ENCODE measurements around the gene MSANTD1.
"Not testable (repeated sequence)": the region's sequence is repeated elsewhere in the genome, so short reads cannot be mapped to it uniquely, and the experiment has no call there.

Gene MSANTD1

DNA sequence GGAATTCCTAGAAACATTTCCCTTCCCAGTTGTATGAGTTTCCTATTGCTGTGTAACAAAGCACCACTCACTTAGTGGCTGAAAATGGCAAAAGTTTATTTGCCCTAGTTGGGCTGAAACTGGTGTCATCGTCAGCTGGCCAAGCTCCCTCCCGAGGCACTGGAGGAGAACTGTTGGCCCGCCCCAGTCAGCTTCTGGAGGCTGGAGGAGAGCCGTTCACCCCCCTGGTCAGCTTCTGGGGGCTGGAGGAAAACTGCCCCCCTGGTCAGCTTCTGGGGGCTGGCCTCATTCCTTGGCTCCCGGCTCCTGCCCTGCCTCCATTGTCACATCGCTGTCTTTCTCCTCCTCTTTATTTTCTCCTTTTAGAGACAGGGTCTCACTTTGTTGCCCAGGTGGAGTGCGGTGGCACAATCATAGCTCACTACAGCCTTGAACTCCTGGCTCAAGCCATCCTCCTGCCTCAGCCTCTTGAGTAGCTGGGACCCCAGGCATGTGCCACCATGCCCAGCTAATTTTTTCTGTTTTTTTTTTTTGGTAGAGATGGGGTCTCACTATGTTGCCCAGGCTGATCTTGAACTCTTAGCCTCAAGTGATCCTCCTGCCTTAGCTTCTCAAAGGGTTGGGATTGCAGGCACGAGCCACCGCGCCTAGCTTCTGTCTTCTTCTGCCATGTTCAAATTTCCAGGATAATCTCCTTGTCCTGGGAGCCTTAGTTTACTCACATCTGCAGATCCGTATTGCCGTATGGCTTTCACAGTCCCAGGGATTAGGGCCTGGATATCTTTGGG lies 47.1 kb downstream of the MSANTD1 start:
- no peak overlapping the region for H3K4me3 ChIP-seq (replicated peaks in 1 of 2; ENCODE audit: low read depth in 2 of 2, low read length in 2 of 2)
- TF ChIP-seq, protein P1, sequence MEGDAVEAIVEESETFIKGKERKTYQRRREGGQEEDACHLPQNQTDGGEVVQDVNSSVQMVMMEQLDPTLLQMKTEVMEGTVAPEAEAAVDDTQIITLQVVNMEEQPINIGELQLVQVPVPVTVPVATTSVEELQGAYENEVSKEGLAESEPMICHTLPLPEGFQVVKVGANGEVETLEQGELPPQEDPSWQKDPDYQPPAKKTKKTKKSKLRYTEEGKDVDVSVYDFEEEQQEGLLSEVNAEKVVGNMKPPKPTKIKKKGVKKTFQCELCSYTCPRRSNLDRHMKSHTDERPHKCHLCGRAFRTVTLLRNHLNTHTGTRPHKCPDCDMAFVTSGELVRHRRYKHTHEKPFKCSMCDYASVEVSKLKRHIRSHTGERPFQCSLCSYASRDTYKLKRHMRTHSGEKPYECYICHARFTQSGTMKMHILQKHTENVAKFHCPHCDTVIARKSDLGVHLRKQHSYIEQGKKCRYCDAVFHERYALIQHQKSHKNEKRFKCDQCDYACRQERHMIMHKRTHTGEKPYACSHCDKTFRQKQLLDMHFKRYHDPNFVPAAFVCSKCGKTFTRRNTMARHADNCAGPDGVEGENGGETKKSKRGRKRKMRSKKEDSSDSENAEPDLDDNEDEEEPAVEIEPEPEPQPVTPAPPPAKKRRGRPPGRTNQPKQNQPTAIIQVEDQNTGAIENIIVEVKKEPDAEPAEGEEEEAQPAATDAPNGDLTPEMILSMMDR (IDR thresholded peaks at IDR 0.05; ENCODE audit: low read depth, low read length): no peak
- no peak for DNase-seq (ENCODE audit: low read depth in 2 of 2)

DNA sequence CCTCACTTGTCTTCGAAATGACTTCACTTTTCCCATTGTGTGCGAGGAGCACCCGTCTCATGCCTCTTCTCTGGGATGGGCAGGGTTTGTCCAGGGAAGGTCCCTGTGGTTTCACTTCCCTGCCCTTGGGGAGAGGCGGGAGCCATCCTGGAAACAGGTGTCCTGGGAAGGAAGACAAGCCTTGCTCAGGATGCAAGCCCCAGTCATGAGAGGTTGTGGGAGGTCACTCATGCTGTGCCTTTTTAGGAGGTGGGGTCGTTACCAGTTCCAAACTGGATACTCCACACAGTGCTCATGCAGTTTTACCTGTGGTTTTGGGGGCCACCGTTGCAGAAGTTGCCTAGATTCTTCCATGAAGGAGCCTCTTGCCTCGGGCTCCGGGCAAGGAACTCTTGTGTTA lies 47.7 kb downstream of the MSANTD1 start:
- no peak overlapping the region for H3K4me3 ChIP-seq (replicated peaks in 1 of 2; ENCODE audit: low read depth in 2 of 2, low read length in 2 of 2)
- DNase-seq (ENCODE audit: low read depth in 2 of 2): no peak
- TF ChIP-seq, protein P1 (IDR thresholded peaks at IDR 0.05; ENCODE audit: low read depth, low read length): no peak

GRCh38 chr4:3297066-3297859 lies 48.3 kb downstream of the MSANTD1 start:
- DNase-seq (ENCODE audit: low read depth in 2 of 2): no peak
- no peak overlapping the region for H3K4me3 ChIP-seq (replicated peaks in 1 of 2; ENCODE audit: low read depth in 2 of 2, low read length in 2 of 2)
- TF ChIP-seq, protein P1 (IDR thresholded peaks at IDR 0.05; ENCODE audit: low read depth, low read length): no peak

GRCh38 chr4:3299122-3299975 lies 50.4 kb downstream of the MSANTD1 start:
- TF ChIP-seq, protein P1 (IDR thresholded peaks at IDR 0.05; ENCODE audit: low read depth, low read length): no peak
- H3K4me3 ChIP-seq (replicated peaks in 1 of 2; ENCODE audit: low read depth in 2 of 2, low read length in 2 of 2): no peak overlapping the region
- no peak for DNase-seq (ENCODE audit: low read depth in 2 of 2)

- TF ChIP-seq, protein P1 (IDR thresholded peaks at IDR 0.05; ENCODE audit: low read depth, low read length): no peak
- no peak overlapping the region for H3K4me3 ChIP-seq (replicated peaks in 1 of 2; ENCODE audit: low read depth in 2 of 2, low read length in 2 of 2)
- no peak for DNase-seq (ENCODE audit: low read depth in 2 of 2)
These were observed 51.2 kb downstream of the MSANTD1 start for GRCh38 chr4:3299976-3300671.

- DNase-seq (ENCODE audit: low read depth in 2 of 2): not testable (repeated sequence)
These were observed 51.9 kb downstream of the MSANTD1 start for GRCh38 chr4:3300882-3301281.

More at GRCh38 chr4:3300882-3301281, 51.9 kb downstream of the MSANTD1 start:
- H3K4me3 ChIP-seq (replicated peaks in 1 of 2; ENCODE audit: low read depth in 2 of 2, low read length in 2 of 2): not testable (repeated sequence)
